PC-9 (cell line): Measurements from ENCODE around the gene SYCN. TPM values are rescaled to one million over a fixed set of nuclear protein-coding genes. Genes with fewer than 3 reads are reported as not detected.
"Not testable (repeated sequence)": the region's sequence is repeated elsewhere in the genome, so short reads cannot be mapped to it uniquely, and the experiment has no call there.

Experiments
- BruUV-seq: library from RNA; stranded (reverse); fragments of 400-500 nt; replicated peaks from 2 replicates; lab custom pipeline; 2021; lab: Mats Ljungman, UMichigan
- CTCF ChIA-PET: fragments of 300-600 bp; sonication (Branson Sonifier 250); formaldehyde crosslinking; loops from one replicate; lab custom pipeline; 2022; ENCODE audit warnings: antibody characterized with exemption; lab: Charles Lee
- POLR2A ChIA-PET: fragments of 300-600 bp; sonication (Branson Sonifier 250); formaldehyde crosslinking; loops from one replicate; lab custom pipeline; 2022; ENCODE audit warnings: antibody characterized with exemption; ENCODE audit not compliant: unreplicated experiment; lab: Charles Lee
- DNase-seq, 2 experiments: peaks; one replicate each; pipeline versions ENCODE4 v3.0.0 to v3.0.0-alpha.2; 2015 to 2022; ENCODE audit warnings: mixed read lengths in 1 of 2
- H2AFZ ChIP-seq: fragments of 200-600 bp; sonication (generic); 2 replicates; pipeline ENCODE4 v1.8.1; 2017; ENCODE audit warnings: antibody characterized with exemption
- H3F3A ChIP-seq: fragments of 200-600 bp; sonication (generic); 2 replicates; pipeline ENCODE4 v1.8.1; 2017; ENCODE audit warnings: antibody characterized with exemption, mild to moderate bottlenecking, low read depth; ENCODE audit not compliant: insufficient read depth
- H3K27ac ChIP-seq: fragments of 200-600 bp; sonication (generic); 2 replicates; pipeline ENCODE4 v1.6.1; 2016; ENCODE audit warnings: mixed run types
- H3K27me3 ChIP-seq: fragments of 200-600 bp; sonication (generic); 2 replicates; pipeline ENCODE4 v1.6.1; 2016; ENCODE audit warnings: low read depth, mixed run types; ENCODE audit not compliant: insufficient read depth
- H3K36me3 ChIP-seq: fragments of 200-600 bp; sonication (generic); 2 replicates; pipeline ENCODE4 v1.6.1; 2016; ENCODE audit warnings: low read depth, mixed run types
- H3K4me1 ChIP-seq: fragments of 200-600 bp; sonication (generic); replicated peaks from 2 replicates; pipeline ENCODE4 v1.6.1; 2016; ENCODE audit warnings: mixed run types; ENCODE audit not compliant: insufficient read depth
- H3K4me2 ChIP-seq: fragments of 200-600 bp; sonication (generic); 2 replicates; pipeline ENCODE4 v1.6.1; 2017; ENCODE audit warnings: mixed run types
- H3K4me3 ChIP-seq: fragments of 200-600 bp; sonication (generic); 2 replicates; pipeline ENCODE4 v1.6.1; 2016; ENCODE audit warnings: mixed run types
- H3K79me2 ChIP-seq: fragments of 200-600 bp; sonication (generic); 2 replicates; pipeline ENCODE4 v1.6.1; 2017; ENCODE audit warnings: low read depth, mixed run types
- H3K9me2 ChIP-seq: fragments of 200-600 bp; sonication (generic); 2 replicates; pipeline ENCODE4 v1.8.1; 2017; ENCODE audit warnings: mild to moderate bottlenecking; ENCODE audit not compliant: insufficient read depth
- H3K9me3 ChIP-seq: fragments of 200-600 bp; sonication (generic); 2 replicates; pipeline ENCODE4 v1.8.1; 2016; ENCODE audit warnings: low read depth; ENCODE audit not compliant: insufficient read depth
- H4K20me1 ChIP-seq: fragments of 200-600 bp; sonication (generic); 2 replicates; pipeline ENCODE4 v1.8.1; 2017; ENCODE audit not compliant: insufficient read depth
- CTCF ChIP-seq: fragments of 200-600 bp; sonication (generic); conservative IDR thresholded peaks from 2 replicates; pipeline ENCODE4 v1.6.1; 2017; ENCODE audit warnings: mixed run types, antibody characterized with exemption, mild to moderate bottlenecking, moderate library complexity
- EZH2 ChIP-seq: fragments of 200-600 bp; sonication (generic); IDR thresholded peaks from 2 replicates; pipeline ENCODE4 v1.8.0; 2017; ENCODE audit warnings: antibody characterized with exemption, low read depth
- intact Hi-C: fragments of 100-400 bp; cut with micrococcal nuclease; formaldehyde crosslinking; loops from one replicate; pipeline ENCODE4 v1.10.0; 2022; ENCODE audit not compliant: unreplicated experiment
- total RNA-seq: library from RNA; stranded (reverse); gene quantifications from 2 replicates; pipeline ENCODE4 v1.2.3, GENCODE V29; 2021

SYCN gene
- total RNA-seq, 1 experiment from 2014 or later: not detected

- CTCF ChIA-PET: no interaction called here
- no peak overlapping the region for H3K4me3 ChIP-seq
- no peak for DNase-seq
Measured at GRCh38 chr19:39247701-39248664, 43.9 kb upstream of the SYCN start.

DNA sequence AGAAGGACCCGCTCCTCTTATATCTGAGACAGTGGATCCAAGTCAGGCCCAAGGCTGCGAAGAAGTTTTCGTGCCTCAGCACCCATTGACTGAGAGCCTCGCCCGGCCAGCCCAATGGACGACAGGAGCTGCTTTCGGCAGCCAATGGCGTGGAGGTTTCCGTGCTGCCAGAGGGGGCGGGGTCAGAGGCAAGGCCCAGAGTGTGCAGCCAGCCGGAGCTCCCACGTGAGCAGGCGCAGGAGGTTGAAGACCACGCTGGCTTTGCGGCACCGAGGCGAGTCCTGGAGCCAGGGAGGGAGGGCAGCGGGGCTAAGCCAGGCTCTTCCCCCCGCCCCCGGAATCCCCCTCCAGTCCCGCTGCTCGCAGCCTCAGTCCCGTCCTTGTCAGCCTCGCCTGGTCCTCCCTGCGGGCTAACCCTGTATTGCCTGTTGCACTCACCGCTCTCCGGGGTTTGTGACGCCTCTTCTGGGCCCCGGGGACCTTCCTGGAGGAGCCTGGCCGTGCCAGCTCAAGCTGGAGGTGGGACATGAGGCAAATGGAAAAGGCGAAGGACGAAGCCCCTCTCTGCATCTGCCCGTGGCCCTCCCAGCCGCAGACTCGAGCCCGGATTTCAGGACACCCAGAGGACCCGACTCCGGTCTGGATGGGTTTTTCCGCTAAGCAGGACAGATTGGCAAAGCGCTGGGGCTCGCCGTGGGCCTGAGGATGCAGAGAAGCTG is 43.0 kb upstream of the SYCN start:
- BruUV-seq: no TSS peak
- CTCF ChIA-PET: interaction anchor here (0.6 kb wide), 1 partner anchor 83 kb away, joined by 6 read pairs; no protein-coding TSS in a partner anchor
- Histone ChIP-seq H3K79me2 (no peaks in the 10 kb centered on the region), H3K4me2 (no peak overlapping the region), H3K9me3 (no peaks in the 10 kb centered on the region), H3K4me3 (no peak overlapping the region), H3K36me3 (no peaks in the 10 kb centered on the region), H3K9me2 (no peaks in the 10 kb centered on the region), H4K20me1 (no peaks in the 10 kb centered on the region), H3K27ac (no peak overlapping the region), H3F3A (no peaks in the 10 kb centered on the region), H2AFZ (no peak overlapping the region), H3K4me1 (no peaks in the 10 kb centered on the region), H3K27me3 (peaks cover 9% of the 10 kb centered on the region; the same call in 1 of the 2 replicates)
- TF ChIP-seq CTCF: no peak
- no peak for TF ChIP-seq EZH2
- POLR2A ChIA-PET: no interaction called here
- intact Hi-C loops: no loop called here
- DNase-seq: peak in 1 of 2 experiments; percentile 28

More at GRCh38 chr19:39247701-39248664, 43.9 kb upstream of the SYCN start:
- intact Hi-C loops: no loop called here
- no peaks in the 10 kb centered on the region for H3K36me3 ChIP-seq
- H2AFZ ChIP-seq: no peak overlapping the region
- no peak overlapping the region for H3K27ac ChIP-seq
- peaks cover 11% of the 10 kb centered on the region; the same call in 1 of the 2 replicates for H3K27me3 ChIP-seq
- BruUV-seq: no TSS peak
- POLR2A ChIA-PET: no interaction called here
- no peaks in the 10 kb centered on the region for H3K9me2 ChIP-seq
- no peaks in the 10 kb centered on the region for H3K79me2 ChIP-seq
- H3K9me3 ChIP-seq: no peaks in the 10 kb centered on the region
- no peaks in the 10 kb centered on the region for H3F3A ChIP-seq
- no peak for TF ChIP-seq CTCF
- no peaks in the 10 kb centered on the region for H3K4me1 ChIP-seq
- H4K20me1 ChIP-seq: no peaks in the 10 kb centered on the region
- H3K4me2 ChIP-seq: no peak overlapping the region

DNA sequence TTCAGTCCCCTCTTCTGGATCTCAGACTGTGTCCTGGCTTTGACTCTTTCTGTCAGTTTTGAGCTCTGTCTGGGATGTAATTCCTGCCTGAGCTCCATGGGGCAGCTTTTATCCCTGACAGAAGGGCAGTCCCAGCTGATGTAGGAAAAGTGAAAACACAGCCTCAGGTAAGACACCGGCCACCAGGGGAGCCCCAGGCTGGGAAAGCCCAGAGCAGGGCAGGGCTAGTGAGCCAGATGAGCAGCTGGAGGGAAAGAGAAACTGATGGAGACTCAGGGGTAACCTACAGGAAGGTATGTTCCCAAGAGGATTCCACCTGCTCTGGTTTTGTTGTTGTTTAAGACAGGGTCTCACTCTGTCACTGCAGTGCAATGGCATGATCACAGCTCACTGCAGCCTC is 41.1 kb upstream of the SYCN start:
- H3K9me3 ChIP-seq, POLR2A ChIA-PET, H3K27me3 ChIP-seq, H4K20me1 ChIP-seq, DNase-seq, H3K4me3 ChIP-seq, intact Hi-C loops, H2AFZ ChIP-seq, H3K27ac ChIP-seq, H3K4me1 ChIP-seq, H3K36me3 ChIP-seq, H3K9me2 ChIP-seq, BruUV-seq, H3K4me2 ChIP-seq, H3F3A ChIP-seq, H3K79me2 ChIP-seq: not testable (repeated sequence)
- CTCF ChIA-PET: interaction anchor here (0.7 kb wide), 1 partner anchor 51 kb away, joined by 3 read pairs; the partner anchor contains the start of gene IFNL1

GRCh38 chr19:39244410-39245100 is 40.5 kb upstream of the SYCN start, which contains the start of gene IFNL3:
IFNL3 (minus strand) TSS chr19:39245006; CDS start chr19:39244967, 39 bp downstream.
- H3F3A ChIP-seq, H4K20me1 ChIP-seq, H3K36me3 ChIP-seq, CTCF ChIA-PET, POLR2A ChIA-PET, H3K79me2 ChIP-seq, H3K27me3 ChIP-seq, DNase-seq, H2AFZ ChIP-seq, H3K27ac ChIP-seq, H3K9me2 ChIP-seq, H3K4me1 ChIP-seq, H3K4me3 ChIP-seq, H3K9me3 ChIP-seq, BruUV-seq, intact Hi-C loops, H3K4me2 ChIP-seq: not testable (repeated sequence)

GRCh38 chr19:39243741-39244140 is 39.7 kb upstream of the SYCN start:
- H3K36me3 ChIP-seq, H3K9me2 ChIP-seq, H3K79me2 ChIP-seq, H3K4me3 ChIP-seq, H3K9me3 ChIP-seq, H4K20me1 ChIP-seq, H2AFZ ChIP-seq, H3K4me2 ChIP-seq, H3K27ac ChIP-seq, BruUV-seq, H3K27me3 ChIP-seq, CTCF ChIA-PET, POLR2A ChIA-PET, intact Hi-C loops, H3K4me1 ChIP-seq, H3F3A ChIP-seq, DNase-seq: not testable (repeated sequence)
